SH-SY5Y (cell line): ENCODE results near the gene ATG9A.

Experiments used
- GATA2 ChIP-seq: IDR thresholded peaks from 2 replicates; pipeline ENCODE4 v1.6.1; 2011; ENCODE audit warnings: mild to moderate bottlenecking, low read depth, low read length
- GATA3 ChIP-seq: IDR thresholded peaks from 2 replicates; pipeline ENCODE4 v1.6.1; 2011; ENCODE audit warnings: low read depth, mild to moderate bottlenecking, low read length, moderate library complexity

GRCh38 chr2:219197388-219197787 is 32.0 kb downstream of the ATG9A start:
- TF ChIP-seq GATA3 (no peak), GATA2 (no peak)
